Measurements from ENCODE around the gene KRTAP1-4.
"Not testable (repeated sequence)": the region's sequence is repeated elsewhere in the genome, so short reads cannot be mapped to it uniquely, and the experiment has no call there.

The KRTAP1-4 gene, protein sequence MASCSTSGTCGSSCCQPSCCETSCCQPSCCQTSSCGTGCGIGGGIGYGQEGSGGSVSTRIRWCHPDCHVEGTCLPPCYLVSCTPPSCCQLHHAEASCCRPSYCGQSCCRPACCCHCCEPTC

DNA sequence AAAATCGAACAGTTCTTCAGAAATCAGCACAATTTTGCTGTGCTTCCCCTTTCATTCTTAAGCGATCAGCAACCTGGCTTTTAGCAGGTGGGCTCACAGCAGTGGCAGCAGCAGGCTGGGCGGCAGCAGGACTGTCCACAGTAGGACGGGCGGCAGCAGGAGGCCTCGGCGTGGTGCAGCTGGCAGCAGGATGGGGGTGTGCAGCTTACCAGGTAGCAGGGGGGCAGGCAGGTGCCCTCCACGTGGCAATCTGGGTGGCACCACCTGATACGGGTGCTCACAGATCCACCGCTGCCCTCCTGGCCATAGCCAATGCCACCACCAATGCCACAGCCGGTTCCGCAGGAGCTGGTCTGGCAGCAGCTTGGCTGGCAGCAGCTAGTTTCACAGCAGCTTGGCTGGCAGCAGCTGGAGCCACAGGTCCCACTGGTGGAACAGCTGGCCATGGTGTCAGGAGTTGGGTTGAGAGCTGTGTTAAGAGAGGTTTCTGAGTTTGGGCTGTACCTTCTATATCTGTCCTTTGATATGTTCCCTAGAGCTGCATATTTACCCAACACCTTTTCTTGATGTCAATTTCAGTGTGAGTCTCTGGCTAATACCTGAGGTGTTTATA lies at the start of gene KRTAP1-4:
TSS of gene KRTAP1-4 (minus strand) at position 563 of the 613 bp plus-strand sequence. CDS start at position 446, 117 bp downstream.
- DNase-seq = peak; percentile 51

DNA sequence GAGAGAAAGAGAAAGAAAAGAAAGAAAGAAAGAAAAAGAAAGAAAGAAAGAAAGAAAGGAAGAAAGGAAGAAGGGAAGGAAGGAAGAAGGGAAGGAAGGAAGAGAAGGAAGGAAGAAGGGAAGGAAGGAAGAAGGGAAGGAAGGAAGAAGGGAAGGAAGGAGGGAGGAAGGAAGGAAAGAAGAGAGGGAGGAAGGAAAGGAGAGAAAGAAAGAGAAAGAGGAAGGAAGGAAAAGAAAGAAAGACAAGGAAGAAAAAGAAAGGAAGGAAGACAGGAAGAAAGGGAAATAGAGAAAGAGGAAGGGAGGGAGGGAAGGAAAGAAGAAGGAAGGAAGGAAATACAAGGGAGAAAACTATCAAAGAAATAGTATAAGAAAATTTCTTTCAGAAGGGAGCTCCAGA lies 46.8 kb upstream of the KRTAP1-4 start:
- no peak for DNase-seq

DNA sequence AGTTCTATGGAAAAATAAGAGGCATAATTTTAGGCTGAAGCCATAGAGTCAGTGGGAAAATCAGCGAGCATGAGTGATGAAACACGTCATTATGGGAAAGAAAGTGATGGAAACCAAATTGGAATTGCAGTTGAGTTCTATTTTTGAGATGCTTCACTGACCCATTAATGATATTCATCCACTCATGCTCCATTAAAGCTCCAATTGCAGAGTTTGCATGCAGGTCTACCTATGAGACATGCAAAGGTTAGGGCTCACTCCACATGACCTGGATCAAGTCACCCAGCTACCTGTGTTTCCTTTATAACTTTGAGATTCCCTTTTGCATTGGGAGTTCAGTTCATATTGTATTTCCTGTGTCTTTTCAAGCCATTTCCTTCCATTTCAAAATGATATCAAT lies 43.7 kb upstream of the KRTAP1-4 start:
- DNase-seq = no peak

DNA sequence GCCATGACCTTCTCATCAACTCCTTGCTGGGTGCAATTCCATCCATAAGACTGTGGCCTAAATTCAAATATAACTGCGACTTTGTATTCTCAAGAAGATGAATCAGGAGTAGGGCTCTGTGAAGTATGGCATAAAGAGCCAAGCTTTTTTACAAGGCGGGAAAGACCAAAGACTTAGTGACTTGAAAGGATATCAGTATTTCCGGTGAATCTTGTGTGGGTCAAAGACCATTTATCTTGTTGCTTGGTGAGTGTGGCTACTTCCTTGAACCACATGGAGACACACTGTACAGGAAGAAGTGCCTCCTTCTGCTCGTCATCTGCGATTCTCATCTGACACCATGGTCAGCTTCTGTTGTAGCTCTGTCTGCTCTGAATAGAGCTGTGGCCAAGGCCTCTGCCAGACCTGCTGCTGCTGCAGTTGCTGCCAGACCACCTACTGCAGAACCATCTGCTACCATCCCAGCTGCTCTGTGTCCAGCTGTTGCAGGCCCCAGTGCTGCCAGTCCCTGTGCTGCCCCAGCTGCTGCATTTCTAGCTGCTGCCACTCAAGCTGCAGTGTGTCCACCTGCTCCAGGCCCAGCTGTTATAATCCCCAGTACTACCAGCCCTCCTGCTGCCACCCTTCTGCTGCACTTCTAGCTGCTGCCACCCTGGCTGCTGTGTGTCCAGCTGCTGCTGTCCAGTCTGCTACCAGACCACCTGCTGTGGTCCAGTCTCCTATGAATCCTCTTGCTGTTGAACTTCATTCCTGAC lies 41.8 kb upstream of the KRTAP1-4 start:
- no peak for DNase-seq

DNA sequence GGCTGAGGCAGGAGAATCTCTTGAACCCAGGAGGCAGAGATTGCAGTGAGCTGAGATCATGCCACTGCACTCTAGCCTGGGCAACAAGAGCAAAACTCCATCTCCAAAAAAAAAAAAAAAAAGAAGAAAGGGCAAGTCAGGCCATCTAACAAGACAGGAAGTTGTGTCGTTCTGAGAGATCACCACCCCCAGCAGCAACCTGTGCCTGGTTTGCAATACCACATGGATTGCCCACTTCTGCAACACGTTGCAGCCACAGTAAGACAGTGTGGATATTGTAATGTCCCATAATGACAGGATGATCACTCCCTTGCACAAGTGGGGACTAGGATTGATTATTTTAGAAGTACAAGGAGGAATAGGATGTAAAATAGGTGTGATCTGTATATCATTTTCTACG lies 39.0 kb upstream of the KRTAP1-4 start:
- DNase-seq = no peak

DNA sequence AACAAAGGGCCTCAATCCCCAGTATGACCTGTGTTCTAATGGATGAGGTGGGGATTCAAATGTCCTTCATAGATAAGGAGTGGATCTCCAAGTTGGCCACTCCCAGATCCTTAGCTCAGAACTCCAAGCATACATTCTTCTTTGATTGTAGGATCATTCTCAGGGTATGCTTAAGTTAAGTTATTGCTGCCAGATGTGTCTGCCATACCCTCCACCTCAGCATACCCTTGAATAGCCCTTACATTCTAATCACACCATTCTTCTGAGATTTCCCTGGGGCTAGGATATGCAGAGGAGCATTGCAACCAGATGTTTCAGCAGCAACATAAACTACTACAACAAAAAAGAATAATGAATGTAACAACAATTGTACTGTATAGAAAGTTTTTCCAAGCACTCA lies 37.3 kb upstream of the KRTAP1-4 start:
- DNase-seq = no peak

DNA sequence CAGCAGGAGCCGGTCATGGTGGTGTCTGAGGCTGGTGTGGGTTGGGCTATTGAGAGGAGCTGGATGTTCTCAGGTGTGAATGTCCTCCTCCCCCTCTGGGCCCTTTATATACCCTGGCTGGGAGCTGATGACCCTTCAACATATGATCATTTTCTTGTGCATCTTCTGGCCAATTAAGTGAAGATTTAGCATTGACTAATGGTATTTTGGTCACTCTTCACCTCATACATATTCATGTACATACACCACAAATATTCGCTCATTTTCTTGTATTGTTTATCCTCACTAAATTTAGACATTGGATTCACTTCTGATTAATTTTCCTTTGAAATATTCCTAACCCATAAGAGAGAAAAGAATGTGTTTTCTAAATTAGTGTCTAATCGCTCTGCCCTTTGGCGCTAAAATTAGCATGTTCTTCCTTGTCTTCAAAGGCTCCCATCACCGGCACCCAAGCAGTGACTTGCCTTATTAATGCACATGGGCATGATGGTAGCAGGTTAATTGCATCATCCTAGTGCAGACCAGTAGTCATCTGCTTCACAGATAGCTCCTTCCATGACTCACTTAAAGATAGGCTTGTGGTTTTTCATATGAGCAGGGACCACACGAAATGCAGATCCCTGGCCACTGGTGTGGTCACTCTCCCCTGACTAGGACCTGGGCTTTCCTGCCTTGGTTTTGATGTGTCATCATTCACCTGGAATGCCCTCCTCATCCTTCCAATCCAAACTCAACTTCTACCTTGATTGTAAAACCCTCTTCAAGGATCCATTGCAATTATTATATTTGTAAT lies 36.0 kb upstream of the KRTAP1-4 start, which contains the start of gene KRTAP2-4:
TSS of gene KRTAP2-4 (minus strand) at position 51 of the 796 bp plus-strand sequence. CDS start at position 17, 34 bp downstream.
- peak; percentile 84 for DNase-seq

DNA sequence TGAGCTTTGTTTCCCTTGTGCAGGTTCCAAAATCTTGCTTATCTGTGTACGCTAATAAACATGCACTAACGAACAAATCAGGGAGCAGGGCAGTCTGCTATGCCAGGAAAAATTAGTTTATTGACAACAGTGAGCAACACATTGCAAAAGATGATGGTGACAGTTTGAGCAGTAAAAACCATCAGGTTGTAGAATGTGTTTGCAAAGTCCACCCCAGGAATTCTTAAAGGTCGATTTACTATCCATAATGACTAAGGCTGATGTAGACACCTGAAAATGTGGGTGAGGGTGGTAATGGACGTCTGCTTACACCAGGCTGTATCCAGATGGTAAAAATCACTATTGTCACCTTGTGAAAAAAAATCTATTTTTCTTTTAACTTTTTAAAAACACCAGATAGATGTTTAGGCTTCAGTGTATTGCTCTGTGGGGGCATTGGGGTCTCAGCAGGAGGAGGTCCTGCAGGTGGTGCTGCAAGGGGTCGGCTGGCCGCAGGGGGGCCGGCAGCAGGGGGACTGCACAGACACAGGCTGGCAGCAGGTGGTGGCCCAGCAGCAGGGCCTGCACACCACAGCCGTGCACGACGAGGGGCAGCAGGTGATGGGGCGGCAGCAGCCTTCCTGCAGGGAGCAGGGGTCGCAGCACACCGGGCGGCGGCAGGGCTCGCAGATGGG lies 35.2 kb upstream of the KRTAP1-4 start:
- DNase-seq = not testable (repeated sequence)

DNA sequence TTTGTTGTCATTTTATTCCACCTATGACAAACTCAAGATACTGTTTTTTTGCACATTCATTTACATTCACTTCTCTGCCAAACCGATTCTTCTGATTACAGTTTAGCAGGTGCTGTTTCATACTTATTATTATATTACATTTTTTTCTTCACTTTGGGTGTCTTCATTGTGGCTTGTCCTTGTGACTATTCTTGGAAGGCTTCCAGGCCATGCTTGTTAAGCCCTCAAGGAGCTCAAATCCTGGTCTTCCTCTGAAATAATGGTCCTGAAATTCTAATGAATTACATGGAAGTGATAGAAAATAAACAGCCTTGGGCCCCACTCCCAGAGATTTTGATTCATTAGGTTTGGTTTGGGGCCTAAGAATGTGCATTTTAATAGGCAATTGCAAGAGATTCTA lies 34.3 kb upstream of the KRTAP1-4 start:
- no peak for DNase-seq

DNA sequence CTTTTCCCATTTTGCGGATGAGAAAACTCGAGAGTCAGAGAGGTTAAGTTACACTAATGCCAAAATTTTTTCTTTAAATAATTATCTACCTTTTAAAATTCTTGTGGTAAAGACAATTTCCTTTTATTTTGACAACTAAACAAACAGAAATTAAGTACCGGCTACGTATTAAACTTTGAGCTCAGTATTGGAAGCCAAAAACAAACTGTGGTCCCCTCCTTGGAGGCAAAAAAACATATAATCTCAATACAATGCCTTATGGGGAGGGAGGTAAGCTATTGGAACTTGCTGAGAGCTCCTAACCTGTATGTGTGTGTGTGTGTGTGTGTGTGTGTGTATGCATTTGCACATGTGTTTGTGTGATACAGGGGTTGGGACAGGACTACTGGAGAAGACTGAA lies 33.5 kb upstream of the KRTAP1-4 start:
- DNase-seq = no peak

DNA sequence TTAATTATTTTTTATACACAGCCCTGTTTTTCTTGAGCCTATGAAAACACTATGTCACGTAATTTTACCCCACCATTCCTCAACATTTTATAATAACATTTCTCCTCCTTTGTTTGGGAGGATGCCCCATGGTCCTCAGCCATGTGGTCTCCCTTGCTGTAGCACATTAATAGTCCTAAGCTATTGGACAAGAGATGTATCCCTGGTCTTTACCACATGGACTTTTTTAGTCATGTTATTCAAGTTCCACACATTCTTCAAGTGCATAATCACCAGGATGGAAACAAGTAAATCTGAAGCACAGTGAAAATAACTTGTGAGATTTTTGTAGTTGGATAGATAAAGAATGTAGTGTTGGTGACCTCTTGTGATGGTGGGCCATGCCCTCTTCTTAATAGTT lies 32.0 kb upstream of the KRTAP1-4 start:
- no peak for DNase-seq

DNA sequence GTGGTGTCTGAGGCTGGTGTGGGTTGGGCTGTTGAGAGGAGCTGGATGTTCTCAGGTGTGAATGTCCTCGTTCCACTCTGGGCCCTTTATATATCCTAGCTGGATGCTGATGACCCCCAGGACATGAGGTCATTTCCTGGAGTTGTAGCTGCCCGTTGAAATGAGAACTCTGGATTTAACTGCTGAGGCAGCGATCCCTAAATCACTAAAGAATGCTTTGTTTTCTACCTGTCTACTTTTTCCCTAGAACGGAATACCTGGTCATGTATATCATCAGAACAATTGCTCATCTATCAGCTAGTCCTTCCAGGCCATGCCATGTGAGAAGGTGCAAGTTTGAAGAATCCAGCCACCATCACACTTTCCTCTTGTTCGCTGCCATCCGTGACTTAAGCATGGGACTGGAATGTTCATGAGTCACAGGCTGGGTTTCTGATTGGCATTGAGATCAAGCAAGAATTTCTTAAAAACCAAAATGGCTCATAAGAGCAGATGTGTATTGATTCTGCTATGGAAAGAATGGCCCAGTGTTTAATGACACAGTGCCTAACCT lies 30.1 kb upstream of the KRTAP1-4 start, which contains the start of gene KRTAP2-3:
TSS of gene KRTAP2-3 (minus strand) at position 63 of the 553 bp plus-strand sequence. CDS start 64 bp downstream, outside the sequence.
- DNase-seq = peak; percentile 93

DNA sequence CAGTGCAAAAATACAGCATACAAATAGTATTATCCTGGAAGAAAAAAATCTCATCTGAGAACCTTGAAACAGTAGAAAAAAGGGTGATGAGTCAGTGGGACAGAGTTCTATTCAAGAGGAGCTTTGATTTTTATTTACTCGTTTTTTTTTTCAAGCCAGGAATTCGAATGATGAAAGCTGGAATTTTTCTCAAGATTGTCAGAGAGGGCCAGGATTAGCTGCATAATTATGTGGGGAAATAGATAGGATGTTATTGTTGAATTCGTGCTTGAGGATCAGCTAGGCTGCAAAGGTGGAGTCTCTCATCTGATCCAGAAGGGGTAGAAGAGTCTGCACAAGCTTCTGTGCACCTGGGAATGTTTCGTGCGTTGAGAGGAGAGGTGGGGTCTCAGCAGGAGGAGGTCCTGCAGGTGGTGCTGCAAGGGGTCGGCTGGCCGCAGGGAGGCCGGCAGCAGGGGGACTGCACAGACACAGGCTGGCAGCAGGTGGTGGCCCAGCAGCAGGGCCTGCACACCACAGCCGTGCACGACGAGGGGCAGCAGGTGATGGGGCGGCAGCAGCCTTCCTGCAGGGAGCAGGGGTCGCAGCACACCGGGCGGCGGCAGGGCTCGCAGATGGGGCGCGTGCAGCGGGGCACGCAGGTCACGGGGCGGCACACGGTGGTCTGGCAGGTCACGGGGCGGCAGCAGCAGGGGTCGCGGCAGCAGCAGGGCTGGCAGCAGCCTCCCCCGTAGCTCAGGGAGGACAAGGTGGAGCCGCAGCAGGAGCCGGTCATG lies 29.5 kb upstream of the KRTAP1-4 start:
- peak; percentile 63 for DNase-seq

DNA sequence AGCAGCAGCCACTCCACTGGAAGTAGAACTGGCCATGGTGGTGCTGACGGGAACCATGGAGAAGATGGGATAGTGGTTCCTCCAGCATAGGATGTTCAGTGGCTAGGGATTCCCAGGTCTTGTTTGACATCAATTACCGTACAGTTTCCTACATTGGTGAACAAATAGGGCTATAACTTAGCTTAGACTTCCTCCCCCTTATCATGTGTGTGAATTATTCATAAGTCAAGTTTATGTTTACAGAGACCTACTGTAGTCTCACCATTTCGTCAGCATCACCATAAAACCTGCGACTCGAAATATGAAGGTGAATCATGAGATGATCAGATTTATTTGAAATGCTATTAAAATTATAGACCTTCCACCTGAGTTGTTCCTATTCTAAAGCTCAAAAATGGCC lies 28.7 kb upstream of the KRTAP1-4 start:
- no peak for DNase-seq

DNA sequence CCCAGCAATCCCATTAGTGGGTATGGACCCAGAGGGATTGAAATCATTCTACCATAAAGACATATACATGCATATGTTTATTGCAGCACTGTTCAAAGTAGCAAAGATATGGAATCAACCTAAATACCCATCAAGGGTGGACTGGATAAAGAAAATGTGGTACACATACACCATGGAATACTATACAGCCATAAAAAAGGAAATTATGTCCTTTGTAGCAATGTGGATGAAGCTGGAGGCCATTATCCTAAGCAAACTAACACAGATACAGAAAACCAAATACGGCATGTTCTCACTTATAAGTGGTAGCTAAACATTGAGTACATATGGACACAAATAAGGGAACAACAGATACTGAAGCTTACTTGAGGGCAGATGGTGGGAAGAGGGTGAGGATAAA lies 27.6 kb upstream of the KRTAP1-4 start:
- DNase-seq = no peak

DNA sequence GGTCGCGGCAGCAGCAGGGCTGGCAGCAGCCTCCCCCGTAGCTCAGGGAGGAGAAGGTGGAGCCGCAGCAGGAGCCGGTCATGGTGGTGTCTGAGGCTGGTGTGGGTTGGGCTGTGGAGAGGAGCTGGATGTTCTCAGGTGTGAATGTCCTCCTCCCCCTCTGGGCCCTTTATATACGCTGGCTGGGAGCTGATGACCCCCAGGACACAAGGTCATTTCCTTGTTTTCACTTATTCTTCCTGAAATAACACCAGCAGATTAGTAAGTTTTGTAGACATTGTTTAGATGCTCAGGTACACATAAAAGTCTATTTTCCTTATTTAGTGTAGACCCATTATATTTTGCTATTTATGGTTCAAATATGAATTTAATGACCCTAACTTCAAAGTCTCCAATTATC lies 25.1 kb upstream of the KRTAP1-4 start, which contains the start of gene KRTAP2-2:
TSS of gene KRTAP2-2 (minus strand) at position 101 of the 400 bp plus-strand sequence. CDS start at position 82, 19 bp downstream.
- DNase-seq = not testable (repeated sequence)

DNA sequence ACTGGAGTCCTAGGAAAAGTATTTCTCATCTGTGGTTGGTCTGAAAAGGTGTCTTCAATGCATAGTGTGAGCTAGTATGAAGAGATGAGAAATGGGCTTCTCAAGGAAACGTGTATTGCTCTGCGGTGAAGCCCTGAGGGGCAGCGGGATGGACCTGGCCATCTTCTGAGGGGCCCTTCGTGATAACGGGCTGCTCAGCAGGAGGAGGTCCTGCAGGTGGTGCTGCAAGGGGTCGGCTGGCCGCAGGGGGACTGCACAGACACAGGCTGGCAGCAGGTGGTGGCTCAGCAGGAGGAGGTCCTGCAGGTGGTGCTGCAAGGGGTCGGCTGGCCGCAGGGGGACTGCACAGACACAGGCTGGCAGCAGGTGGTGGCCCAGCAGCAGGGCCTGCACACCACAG lies 24.6 kb upstream of the KRTAP1-4 start:
- not testable (repeated sequence) for DNase-seq

DNA sequence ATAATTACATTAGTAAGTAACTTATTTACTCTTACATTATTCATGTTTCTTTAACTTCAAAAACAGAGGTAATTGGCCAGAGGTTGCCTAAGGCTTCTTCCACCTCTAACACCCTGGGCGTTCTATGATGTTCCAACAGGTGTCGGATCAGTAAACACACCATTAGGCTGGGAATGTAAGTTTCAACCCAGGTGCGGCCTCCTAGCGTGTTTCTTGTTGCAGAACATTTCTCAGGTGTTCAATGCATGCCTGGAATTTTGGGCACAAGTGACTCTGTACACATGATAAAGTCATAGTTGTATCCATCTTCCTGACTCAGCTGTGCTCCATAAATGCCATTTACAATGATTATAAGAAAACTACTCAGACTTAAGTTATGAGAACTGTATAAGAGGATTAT lies 24.0 kb upstream of the KRTAP1-4 start:
- DNase-seq = no peak

DNA sequence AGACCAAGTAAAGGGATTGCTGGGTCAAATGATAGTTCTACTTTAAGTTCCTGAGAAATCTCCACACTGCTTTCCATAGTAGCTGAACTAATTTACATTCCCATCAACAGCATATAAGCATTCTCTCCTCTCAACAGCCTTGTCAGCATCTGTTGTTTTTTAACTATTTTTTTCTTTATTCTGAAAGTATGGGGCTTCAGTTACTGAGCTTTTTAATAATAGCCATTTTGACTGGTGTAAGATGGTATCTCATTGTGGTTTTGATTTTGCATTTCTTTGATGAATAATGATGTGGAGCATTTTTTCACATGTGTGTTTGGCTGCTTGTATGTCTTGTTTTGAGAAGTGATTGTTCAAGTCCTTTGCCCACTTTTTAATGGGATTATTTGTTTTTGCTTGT lies 22.6 kb upstream of the KRTAP1-4 start:
- DNase-seq = no peak

DNA sequence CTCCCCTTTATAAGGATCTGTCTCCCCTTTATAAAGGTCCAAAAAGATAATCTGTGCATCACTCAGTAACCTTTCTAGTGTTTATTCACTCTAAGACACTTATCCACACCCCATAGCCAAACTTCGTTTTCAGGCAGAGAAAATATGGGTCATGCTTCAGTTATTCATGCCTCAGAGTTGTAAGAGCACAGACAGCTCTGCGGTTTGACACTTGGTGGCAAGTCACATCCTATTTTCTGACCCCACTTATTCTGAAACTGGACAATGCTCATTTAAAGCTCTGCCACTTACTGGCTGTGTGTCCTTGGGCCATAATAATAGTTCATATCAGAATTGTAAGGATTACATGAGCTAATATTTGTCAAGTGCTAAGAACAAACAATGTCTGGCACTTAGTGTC lies 19.1 kb upstream of the KRTAP1-4 start:
- no peak for DNase-seq

DNA sequence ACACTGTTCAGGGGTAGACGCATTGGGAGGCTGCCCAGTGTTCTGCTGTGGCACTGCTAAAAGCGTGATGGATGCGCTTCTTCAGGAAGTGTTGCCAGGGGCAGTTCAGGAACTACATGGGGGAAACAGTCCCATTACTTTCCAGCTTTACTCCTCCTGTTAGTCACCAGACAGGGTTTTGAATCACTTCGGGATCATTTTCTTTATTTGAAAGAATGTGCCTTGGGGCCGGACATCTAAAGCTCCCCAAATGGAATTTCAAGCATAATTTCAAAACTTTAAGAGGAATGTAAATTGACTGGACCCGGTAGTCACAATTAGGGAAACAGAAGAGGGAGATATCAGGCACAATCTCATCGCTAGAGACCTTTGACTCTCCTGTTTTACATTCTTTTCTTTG lies 18.4 kb upstream of the KRTAP1-4 start:
- peak; percentile 92 for DNase-seq

All from islet precursor cell (in vitro differentiated cells).